ENCODE measurements around the gene PLVAP. TPM values are rescaled to one million over a fixed set of nuclear protein-coding genes. Genes with fewer than 3 reads are reported as not detected.

Gene PLVAP
- total and polyA plus RNA-seq, 2 donors from 2014 or later, result 148 to 195 TPM

DNA sequence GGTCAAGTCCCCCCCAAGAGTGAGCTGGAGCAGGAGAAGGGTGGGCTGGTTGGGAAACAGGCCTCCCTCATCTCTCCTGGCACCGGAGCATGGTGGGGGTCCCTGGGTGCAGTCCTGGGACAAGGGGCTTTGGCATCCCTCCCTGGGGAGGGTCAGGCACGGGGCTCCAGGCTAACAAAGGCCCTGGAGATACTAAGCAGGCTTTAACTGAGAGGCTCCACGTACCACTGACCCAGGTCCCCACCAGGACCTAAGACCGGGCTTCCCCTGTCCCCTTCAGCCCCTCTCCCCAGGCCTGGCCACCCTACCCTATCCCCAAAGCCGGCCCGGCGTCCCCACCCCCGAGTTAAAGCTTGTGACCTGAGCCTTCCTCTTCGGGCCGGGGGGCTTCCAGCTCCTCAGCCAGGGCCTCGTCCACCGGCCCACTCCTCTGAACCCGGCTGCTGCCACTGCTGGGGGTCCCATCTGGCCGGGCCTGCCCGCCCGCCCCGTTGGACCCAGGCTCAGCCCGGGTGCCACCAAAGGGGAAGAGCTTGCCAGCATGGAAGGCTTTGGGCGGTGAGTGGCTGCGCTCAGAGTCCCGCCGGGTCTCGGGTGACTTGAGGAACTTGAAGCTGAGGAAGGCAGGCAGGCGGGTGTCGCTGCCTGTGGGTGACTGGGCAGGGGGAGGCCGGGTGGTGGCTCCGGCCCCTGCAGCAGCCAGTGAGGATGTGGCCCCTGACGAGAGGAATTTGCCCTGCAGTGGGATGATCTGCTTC, 52.6 kb downstream of the PLVAP start:
- intact Hi-C loops (cut with DNase I), result no loop called here
- H3K9me3 ChIP-seq (ENCODE audit: control insufficient read depth in 2 of 3, insufficient read depth in 1 of 3, low read length in 3 of 3), result no peaks in the 10 kb centered on the region
- H3K27ac ChIP-seq (ENCODE audit: low read depth in 2 of 2, low read length in 2 of 2), result no peak overlapping the region
- peaks cover 0 to 5% (median 0%) of the 10 kb centered on the region in 3 donors for H3K36me3 ChIP-seq (ENCODE audit: control insufficient read depth in 2 of 3, insufficient read depth in 3 of 3, low read length in 3 of 3)
- H3K4me3 ChIP-seq (ENCODE audit: low read length in 3 of 3), result no peak overlapping the region
- no peak for DNase-seq
- TF ChIP-seq, protein P1, sequence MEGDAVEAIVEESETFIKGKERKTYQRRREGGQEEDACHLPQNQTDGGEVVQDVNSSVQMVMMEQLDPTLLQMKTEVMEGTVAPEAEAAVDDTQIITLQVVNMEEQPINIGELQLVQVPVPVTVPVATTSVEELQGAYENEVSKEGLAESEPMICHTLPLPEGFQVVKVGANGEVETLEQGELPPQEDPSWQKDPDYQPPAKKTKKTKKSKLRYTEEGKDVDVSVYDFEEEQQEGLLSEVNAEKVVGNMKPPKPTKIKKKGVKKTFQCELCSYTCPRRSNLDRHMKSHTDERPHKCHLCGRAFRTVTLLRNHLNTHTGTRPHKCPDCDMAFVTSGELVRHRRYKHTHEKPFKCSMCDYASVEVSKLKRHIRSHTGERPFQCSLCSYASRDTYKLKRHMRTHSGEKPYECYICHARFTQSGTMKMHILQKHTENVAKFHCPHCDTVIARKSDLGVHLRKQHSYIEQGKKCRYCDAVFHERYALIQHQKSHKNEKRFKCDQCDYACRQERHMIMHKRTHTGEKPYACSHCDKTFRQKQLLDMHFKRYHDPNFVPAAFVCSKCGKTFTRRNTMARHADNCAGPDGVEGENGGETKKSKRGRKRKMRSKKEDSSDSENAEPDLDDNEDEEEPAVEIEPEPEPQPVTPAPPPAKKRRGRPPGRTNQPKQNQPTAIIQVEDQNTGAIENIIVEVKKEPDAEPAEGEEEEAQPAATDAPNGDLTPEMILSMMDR (IDR thresholded peaks at IDR 0.05; ENCODE audit: borderline replicate concordance, extremely low read depth, insufficient read depth), result no peak
- no peaks in the 10 kb centered on the region for H3K27me3 ChIP-seq (ENCODE audit: control insufficient read depth, insufficient read depth, low read length)
- no peaks in the 10 kb centered on the region for H3K4me1 ChIP-seq (ENCODE audit: control insufficient read depth in 2 of 3, insufficient read depth in 2 of 3, low read depth in 1 of 3, low read length in 3 of 3)
- no peak for FAIRE-seq
- H3K9ac ChIP-seq (ENCODE audit: low read length in 3 of 3), result no peak overlapping the region

GRCh38 chr19:17323964-17324332, 53.2 kb downstream of the PLVAP start:
- H3K4me3 ChIP-seq (ENCODE audit: low read length in 3 of 3), result no peak overlapping the region
- intact Hi-C loops (cut with DNase I), result no loop called here
- TF ChIP-seq, protein P1 (IDR thresholded peaks at IDR 0.05; ENCODE audit: borderline replicate concordance, extremely low read depth, insufficient read depth), result no peak
- H3K27me3 ChIP-seq (ENCODE audit: control insufficient read depth, insufficient read depth, low read length), result no peaks in the 10 kb centered on the region
- DNase-seq, result peak in 1 of 5 donors; percentile 65
- no peak overlapping the region for H3K9ac ChIP-seq (ENCODE audit: low read length in 3 of 3)
- peaks cover 0 to 5% (median 0%) of the 10 kb centered on the region in 3 donors for H3K36me3 ChIP-seq (ENCODE audit: control insufficient read depth in 2 of 3, insufficient read depth in 3 of 3, low read length in 3 of 3)
- no peaks in the 10 kb centered on the region for H3K9me3 ChIP-seq (ENCODE audit: control insufficient read depth in 2 of 3, insufficient read depth in 1 of 3, low read length in 3 of 3)
- H3K27ac ChIP-seq (ENCODE audit: low read depth in 2 of 2, low read length in 2 of 2), result no peak overlapping the region
- FAIRE-seq, result no peak
- H3K4me1 ChIP-seq (ENCODE audit: control insufficient read depth in 2 of 3, insufficient read depth in 2 of 3, low read depth in 1 of 3, low read length in 3 of 3), result no peaks in the 10 kb centered on the region

DNA sequence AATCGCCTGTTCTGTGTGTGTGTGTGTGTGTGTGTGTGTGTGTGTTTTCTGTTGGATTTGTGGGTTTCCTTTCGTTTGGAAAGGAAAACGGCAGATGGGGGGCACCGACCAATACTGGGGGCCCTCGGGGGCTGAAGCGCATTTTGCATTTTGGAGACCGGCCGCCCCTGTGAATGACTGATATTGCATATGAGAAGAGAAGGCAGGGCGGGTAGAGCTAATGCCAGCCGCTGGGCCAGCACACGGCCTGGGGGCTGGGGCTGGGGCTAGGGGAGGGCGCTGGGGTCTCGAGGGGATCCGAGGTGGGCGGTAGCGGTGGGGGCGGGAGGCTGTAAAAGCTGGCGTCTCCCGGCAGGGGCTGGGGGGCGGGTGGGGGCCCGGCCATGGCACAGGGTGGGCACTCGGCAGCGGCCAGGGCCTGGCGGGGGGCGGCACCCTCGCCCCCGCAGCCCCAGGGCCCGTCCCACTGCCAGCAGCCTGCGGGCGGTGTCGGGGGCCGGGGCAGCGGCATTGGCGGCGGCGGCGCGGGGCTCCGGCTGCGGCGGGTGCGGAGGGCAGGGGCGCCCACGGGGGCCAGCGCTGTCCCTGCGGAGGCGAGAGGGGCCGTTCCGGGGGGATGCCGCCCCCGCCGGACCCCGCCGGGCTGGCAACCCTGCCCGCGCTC, 53.7 kb downstream of the PLVAP start:
- DNase-seq (peak in 1 of 5 donors; percentile 51), FAIRE-seq (no peak)
- no peak overlapping the region for H3K4me3 ChIP-seq (ENCODE audit: low read length in 3 of 3)
- no peak overlapping the region for H3K9ac ChIP-seq (ENCODE audit: low read length in 3 of 3)
- TF ChIP-seq, protein P1 (IDR thresholded peaks at IDR 0.05; ENCODE audit: borderline replicate concordance, extremely low read depth, insufficient read depth), result no peak
- no peak overlapping the region for H3K27ac ChIP-seq (ENCODE audit: low read depth in 2 of 2, low read length in 2 of 2)
- H3K9me3 ChIP-seq (ENCODE audit: control insufficient read depth in 2 of 3, insufficient read depth in 1 of 3, low read length in 3 of 3), result no peaks in the 10 kb centered on the region
- no peaks in the 10 kb centered on the region for H3K4me1 ChIP-seq (ENCODE audit: control insufficient read depth in 2 of 3, insufficient read depth in 2 of 3, low read depth in 1 of 3, low read length in 3 of 3)
- H3K36me3 ChIP-seq (ENCODE audit: control insufficient read depth in 2 of 3, insufficient read depth in 3 of 3, low read length in 3 of 3), result peaks cover 0 to 5% (median 0%) of the 10 kb centered on the region in 3 donors
- no peaks in the 10 kb centered on the region for H3K27me3 ChIP-seq (ENCODE audit: control insufficient read depth, insufficient read depth, low read length)
- intact Hi-C loops (cut with DNase I), result no loop called here

All from kidney (tissue), 14 donors.